HG02981 (cell line): ENCODE data around the gene RAP1A.
"Not testable (repeated sequence)": the region's sequence is repeated elsewhere in the genome, so short reads cannot be mapped to it uniquely, and the experiment has no call there.

Experiments used
- ATAC-seq: cut with Tn5 transposase; IDR thresholded peaks from one replicate; pipeline ENCODE4 v1.9.1; 2021; ENCODE audit warnings: mild to moderate bottlenecking, moderate library complexity; ENCODE audit not compliant: unreplicated experiment

Gene RAP1A

DNA sequence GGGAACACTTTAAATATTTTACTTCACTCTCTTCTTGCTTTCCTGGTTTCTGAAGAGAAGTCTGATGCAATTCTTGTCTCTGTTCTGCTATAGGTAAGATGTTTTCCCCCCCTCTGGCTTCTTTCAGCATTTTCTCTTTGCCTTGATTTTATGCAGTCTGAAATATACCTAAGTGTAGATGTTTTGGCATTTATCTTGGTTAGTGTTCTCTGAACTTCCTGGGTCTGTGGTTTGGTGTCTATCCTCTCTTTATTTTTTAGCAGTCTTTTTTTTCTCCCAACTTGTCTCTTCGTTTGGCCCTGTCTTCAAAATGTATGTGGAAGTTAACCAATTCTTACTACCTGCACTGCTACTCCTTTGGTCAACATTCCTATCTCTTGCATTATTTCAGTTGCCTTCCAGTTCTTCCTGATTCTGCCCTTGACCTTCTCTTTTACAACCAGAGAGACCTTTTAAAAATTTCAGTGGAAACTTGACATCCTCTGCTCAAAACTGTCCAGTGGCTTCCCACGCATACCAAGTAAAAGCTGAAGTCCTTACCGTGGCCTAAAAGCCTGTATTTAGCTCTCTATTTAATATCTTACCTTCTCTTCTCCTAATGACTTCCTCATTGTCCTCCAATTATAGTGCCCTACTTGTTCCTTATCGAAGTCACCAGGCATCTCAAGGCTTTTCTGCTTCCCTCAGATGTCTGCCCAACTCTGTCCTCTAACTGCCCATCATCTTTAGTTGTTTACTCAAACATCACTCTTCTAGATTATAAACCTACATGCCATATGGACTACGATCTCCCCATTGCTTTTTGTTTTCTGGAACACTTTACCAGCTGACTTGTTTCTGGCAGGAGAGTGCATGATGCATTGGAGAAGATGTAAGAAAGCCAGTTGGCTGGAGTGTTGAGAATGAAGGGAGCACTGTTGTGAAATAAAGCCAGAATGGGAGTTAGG lies 40.9 kb downstream of the RAP1A start:
- no peak for ATAC-seq

DNA sequence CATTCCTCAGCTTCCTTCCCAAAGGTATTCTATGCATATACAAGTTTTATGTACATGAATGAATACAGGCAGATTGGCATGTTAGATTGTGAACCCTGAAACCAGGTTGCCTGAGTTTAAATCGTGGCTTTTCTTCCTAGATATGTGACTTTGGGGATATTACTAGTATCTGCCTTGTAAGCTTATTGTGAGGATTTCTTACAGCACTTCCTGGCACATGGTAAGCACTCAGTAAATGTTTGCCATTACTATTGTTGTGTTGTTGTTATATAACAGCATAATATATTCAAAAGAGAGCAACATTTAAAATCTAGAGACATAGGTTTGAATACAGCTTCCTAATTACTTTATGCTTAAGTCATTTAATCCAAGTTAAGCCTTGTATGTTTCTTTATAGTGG lies 45.1 kb downstream of the RAP1A start:
- ATAC-seq = no peak

DNA sequence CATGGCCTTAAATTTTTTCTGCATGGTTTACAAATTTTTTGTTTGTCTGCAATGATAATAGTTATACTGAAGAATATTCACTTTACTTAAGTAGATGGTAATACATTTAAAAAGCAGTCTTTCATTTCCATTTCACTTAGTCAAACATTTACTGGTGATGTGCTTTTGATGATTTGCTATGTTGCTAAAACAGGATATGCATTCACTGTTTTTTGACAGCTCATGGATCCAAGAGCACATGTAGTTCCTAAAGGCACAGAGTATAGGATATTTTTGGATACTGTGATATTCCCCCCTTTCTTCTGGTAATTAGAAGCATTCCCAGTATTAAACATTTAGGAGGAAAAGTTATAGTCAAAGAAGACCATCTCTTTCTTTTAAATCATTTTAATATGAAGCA lies 45.9 kb downstream of the RAP1A start:
- ATAC-seq = no peak

DNA sequence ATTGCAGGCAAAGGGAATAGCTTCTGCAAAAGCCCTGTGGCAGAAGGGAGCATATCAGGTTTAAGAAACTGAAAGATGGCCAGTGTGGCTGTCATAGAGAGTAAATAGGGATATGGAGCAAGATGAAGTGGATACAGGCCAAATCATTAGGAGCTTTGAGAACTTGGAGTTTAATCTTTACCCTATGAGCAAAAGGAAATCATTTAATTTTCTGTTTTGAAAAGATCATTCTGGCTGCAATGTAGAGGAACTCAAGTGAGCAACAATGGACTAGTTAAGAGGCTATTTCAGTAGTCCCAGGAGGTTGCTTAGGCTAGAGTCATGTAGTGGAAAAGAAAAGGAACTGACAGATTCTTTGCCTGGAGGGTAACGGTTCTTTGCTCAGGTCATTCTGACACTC lies 47.2 kb downstream of the RAP1A start:
- ATAC-seq = no peak

DNA sequence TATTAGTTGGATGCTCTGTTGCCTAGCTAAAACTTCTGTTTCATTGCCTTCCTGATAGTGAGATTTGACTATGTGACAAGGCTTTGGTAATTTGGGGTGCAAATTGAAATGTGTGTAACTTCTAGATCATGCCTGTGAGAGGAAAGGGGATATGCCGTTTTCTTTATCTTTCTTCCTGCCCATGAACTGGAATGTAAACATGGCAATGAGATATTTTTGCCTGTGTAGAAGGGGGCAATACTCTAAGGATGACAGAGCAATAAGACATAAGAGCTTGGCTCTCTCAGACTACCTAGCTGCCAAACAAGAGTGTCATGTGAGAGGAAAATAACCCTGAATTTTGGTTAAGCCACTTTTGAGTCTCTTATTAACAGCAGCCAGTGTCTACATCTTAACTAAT lies 49.7 kb downstream of the RAP1A start:
- ATAC-seq = no peak

DNA sequence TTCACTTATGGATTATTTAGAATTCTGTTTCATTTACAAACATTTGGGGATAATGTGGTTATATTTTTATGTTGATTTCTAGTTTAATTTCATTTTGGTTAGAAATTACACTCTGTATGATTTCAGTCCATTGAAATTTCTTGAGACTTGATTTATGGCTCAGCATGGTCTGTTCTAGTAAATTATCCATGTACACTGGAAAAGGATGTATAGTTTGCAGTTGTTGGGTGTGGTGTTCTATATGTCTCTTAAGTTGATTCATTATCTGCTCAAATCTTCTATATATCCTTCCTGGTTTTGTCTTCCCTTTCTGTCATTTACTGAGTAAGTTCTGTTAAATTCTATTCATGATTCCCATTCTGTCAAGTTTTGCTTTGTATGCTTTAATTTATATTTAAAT lies 52.3 kb downstream of the RAP1A start:
- ATAC-seq = no peak

DNA sequence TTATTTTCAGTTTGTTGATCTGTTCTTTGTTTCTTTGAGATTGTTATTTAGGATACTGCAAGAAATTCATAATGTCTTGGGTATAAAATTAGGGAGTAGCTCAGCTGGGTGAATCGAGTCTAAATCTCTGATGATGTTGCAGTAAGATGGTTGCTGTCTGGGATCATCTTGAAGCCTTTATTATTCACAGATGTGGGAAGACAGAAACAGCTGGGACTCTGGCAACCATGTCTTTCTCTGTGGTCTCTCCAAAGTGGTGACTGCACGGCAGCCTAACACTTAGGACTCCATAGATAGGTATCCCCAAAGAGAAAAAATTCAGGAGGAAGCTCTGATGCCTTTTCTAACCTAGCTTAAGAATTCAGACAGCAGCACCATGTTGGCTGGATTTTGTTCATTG lies 52.7 kb downstream of the RAP1A start:
- ATAC-seq = no peak

DNA sequence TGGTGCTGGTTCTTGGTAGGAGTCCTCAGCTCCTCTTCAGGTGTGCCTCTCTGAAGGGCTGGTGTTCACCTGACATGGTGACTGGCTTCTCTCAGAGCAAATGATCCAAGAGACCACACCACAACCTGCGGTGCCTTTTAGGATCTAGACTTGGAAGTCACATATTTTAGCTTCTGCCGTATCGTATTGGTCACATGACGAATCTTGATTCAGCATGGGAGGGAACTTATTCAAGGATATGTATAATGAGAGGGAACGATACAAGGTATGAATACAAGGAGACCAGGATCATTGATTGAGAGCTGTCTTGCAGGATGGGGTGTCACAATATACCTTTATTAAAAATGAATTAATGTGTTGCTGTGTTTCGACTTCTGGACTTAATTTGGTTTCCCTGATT lies 58.0 kb downstream of the RAP1A start:
- no peak for ATAC-seq

DNA sequence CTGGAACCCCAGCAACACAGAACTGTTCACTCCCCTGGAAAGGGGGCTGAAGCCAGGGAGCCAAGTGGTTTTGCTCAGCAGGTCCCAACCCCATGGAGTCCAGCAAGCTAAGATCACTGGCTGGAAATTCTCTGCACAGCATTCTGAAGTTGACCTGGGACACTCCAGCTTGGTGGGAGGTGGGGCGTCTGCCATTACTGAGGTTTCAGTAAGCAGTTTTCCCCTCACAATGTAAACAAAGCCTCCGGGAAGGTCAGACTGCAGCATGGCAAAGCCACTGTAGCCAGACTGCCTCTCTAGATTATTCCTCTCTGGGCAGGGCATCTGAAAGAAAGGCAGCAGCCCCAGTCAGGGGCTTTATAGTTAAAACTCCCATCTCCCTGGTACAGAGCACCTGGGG lies 60.0 kb downstream of the RAP1A start:
- no peak for ATAC-seq

DNA sequence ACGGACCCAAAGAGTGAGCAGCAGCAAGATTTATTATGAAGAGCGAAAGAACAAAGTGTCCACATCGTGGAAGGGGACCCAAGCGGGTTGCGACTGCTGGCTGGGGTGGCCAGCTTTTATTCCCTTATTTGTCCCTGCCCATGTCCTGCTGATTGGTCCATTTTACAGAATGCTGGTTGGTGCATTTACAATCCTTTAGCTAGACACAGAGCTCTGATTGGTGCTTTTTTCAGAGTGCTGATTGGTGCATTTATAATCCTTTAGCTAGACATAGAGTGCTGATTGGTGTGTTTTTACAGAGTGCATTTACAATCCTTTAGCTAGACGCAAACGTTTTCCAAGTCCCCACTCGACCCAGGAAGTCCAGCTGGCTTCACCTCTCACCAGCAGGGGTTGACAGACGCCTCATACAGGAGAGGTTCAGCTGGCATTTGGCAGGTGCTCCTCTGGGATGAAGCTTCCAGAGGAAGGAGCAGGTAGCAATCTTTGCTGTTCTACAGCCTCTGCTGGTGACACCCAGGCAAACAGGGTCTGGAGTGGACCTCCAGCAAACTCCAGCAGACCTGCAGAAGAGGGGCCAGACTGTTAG lies 60.7 kb downstream of the RAP1A start:
- not testable (repeated sequence) for ATAC-seq

DNA sequence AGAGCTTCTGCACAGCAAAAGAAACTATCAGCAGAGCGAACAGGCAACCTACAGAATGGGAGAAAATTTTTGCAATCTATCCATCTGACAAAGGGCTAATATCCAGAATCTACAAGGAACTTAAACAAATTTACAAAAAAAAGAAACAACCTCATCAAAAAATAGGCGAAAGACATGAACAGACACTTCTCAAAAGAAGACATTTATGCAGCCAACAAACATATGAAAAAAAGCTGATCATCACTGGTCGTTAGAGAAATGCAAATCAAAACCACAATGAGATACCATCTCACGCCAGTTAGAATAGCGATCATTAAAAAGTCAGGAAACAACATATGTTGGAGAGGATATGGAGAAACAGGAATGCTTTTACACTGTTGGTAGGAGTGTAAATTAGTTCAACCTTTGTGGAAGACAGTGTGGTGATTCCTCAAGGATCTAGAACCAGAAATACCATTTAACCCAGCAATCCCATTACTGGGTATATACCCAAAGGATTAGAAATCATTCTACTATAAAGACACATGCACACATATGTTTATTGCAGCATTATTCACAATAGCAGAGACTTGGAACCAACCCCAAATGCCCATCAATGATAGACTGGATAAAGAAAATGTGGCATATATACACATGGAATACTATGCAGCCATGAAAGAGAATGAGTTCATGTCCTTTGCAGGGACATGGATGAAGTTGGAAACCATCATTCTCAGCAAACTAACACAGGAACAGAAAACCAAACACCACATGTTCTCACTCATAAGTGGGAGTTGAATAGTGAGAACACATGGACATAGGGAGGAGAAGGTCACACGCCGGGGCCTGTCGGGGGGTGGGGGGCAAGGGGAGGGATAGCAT lies 65.9 kb downstream of the RAP1A start:
- not testable (repeated sequence) for ATAC-seq

DNA sequence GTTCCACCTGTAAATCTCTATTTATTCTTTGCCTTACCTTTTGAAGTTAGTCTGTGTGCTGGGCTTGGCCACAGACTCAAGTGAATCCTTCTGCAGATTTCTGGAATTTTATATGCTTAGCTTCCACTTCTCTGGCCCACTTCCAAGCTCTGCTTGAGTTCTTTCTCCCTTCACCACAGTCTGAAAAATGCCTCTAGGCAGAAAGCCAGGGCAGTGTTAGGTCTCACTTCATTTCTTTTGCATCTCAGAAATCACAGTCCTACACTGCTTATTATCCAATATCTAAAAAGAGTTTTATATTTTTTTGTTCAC lies 70.7 kb downstream of the RAP1A start:
- no peak for ATAC-seq

DNA sequence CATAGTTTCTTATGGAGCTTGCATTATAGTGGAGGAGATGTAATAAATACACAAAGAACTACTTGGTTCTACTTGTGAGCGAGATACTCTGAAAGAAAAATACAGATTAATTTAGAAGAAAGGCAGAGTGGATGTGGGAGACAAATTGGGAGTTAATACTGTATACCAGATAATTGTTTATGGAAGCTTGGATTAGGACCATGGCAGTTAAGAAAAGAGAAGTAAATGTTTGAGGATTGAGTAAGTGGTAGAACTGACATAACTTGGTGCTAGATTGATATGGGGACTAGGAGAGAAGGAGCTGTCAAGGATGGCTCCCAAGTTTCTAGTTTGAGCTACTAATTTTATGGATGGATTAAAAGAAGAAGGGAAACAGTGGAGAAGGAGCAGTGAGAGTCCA lies 72.3 kb downstream of the RAP1A start:
- ATAC-seq = no peak

DNA sequence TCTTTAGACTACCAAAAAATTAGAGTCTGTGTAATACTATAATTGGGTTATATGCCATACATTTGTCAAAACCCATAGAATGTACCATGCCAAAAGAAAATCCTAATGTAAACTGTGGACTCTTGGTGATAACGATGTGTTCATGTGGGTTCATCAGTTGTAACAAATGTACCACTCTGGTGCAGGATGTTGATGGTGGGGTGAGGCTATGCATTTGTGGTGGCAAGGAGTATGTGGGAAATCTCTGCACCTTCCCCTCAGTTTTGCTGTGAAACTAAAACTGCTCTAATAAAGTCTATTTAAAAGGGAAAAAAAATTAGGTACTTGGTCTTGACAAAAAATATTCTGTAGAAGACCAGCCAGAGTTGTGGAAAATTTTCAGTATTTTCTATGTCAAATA lies 76.2 kb downstream of the RAP1A start:
- ATAC-seq = no peak

DNA sequence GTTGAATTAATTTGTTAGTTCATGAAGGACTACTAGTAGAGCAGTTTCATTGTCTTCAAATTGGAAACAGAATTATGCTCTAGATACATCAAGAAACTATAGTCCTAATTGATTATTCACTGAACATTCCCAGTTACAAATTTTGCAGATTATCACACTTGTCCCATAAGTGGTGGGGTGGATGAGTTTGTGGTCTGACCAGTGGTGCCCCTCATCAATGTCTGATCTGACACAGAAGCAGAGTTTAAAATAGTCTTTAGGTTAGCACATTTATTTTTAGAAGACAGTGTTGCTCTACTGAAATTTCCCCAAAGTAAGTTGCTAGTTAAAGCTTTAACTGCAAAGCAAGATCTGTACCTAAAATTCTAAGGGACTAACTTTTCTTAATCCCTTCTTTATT lies 76.7 kb downstream of the RAP1A start:
- no peak for ATAC-seq

DNA sequence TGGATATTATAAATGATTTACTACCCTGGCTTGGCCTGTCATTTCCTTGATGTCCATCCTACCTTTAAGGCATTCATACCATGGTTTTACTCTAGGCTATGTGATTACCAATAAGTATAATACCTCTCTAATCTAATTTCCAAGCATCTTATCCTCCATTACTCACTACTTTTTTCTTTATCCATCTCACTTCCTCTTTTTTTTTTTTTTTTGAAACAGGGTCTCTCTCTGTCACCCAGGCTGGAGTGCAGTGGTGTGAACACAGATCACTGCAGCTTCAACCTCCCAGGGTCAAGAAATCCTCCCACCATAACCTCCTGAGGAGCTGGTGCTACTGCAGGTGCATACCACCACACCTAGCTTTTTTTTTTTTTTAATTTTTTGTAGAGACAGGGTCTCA lies 79.7 kb downstream of the RAP1A start:
- ATAC-seq = no peak

DNA sequence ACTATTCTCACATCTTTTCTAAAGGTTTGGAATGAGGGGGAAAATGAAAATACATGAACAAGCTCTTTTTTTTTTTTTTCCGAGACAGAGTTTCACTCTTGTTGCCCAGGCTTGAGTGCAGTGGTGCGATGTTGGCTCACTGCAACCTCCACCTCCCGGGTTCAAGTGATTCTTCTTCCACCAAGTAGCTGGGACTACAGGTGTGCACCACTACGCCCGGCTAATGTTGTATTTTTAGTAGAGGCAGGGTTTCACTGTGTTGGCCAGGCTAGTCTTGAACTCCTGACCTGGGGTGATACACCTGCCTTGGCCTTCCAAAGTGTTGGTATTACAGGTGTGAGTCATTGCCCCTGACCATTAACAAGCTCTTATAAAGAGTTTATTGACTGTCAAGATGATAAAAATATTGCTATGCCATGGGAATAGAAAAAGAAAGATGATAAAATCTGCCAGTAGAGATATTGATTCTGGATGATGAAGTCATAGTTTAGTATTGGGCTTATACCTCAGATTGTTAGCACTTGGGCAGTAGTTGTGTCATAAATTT lies 83.0 kb downstream of the RAP1A start:
- no peak for ATAC-seq

DNA sequence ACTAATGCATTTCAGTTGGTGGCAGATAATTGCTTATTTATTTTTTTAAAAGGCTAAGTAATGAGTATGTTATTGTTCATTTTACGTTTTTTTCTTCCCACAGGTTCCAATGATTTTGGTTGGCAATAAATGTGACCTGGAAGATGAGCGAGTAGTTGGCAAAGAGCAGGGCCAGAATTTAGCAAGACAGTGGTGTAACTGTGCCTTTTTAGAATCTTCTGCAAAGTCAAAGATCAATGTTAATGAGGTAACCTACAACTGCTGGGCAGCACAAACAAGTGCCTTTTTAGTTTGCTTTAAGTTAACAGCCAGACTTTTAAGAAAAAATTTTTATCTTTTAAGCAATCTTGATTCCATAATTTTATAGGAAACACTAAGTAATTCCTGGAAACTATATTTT lies 84.7 kb downstream of the RAP1A start:
- ATAC-seq = no peak

DNA sequence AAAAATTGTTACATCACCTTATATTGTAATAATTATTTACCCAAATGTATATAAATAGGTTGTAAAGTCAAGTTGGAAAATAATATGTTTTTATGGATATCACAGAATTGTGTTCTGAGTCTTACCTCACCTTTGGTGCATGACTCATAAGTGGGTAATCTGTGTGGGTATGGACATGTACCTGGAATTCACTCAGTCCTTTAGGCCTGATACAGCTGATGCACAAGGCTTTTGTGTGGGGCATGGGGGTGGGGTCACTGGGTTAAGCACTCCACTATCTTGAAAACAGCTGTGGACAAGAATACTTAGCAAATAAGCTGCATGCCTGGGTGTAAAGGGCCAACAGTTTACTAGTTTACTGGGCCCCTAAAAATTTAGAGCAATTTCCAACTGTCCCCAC lies 85.2 kb downstream of the RAP1A start:
- no peak for ATAC-seq

DNA sequence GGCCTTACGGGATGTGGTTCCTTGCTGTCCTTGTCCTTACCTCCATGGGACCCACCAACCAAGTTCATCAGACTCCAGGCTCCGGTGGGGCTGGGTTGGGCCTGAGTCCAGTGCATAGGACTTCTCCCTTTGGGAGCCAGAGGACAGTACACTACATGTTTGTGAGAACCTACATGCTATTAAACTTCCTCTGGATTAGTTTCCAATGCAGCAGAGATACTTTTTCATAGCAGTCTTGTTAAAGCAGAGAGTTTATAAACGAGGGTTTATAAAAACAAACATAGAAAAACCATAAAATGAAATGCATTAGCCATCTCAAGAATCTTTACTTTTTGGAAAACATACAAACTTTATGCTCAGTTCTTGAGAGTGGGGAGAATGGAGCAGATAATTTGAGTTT lies 86.3 kb downstream of the RAP1A start:
- no peak for ATAC-seq

DNA sequence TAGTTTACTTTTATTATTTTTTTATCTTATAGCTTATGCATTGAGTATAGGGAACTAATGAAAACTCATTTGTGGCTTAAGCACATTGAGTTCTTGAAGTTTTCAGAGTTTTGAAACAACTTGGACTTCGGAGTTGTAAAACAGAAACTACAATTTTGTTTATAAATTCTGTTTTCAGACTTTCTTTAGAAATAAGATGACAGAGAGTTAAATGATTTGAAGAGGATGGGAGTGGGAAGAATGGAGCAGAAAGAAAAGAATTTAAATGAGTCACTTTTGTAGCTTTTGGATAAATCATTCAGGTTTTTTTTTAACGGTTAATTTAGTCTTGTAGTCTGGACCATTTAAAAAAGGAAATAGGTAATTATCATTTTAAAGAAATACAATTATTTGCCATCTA lies 87.3 kb downstream of the RAP1A start:
- no peak for ATAC-seq

DNA sequence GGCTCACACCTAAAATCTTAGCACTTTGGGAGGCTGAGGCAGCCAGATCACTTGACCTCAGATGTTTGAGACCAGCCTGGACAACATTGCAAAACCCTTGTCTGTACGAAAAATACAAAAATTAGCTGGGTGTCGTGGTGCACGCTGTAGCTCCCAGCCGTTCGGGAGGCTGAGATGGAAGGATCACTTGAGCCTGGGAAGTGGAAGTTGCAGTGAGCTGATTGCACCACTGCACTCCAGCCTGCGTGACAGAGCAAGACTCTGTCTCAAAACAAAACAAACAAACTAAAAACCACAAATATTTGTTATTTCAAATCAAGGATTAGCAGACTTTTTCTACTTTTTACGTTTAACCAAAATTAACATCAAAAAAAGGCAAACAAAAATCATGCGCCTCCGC lies 88.3 kb downstream of the RAP1A start:
- ATAC-seq = no peak
